HEK293 (cell line): ENCODE data around the gene ZNF668.

Source experiments
- ZNF596 ChIP-seq: fragments of 450-650 bp; IDR thresholded peaks from 2 replicates; pipeline ENCODE4 v1.5.0; 2018; ENCODE audit warnings: missing biosample characterization, mild to moderate bottlenecking, missing genetic modification characterization, moderate library complexity
- TF ChIP-seq, protein P1 (sequence below): fragments of 450-650 bp; formaldehyde crosslinking; IDR thresholded peaks from 2 replicates; pipeline ENCODE4 v1.5.1; 2016; ENCODE audit warnings: missing biosample characterization, missing genetic modification characterization

DNA sequence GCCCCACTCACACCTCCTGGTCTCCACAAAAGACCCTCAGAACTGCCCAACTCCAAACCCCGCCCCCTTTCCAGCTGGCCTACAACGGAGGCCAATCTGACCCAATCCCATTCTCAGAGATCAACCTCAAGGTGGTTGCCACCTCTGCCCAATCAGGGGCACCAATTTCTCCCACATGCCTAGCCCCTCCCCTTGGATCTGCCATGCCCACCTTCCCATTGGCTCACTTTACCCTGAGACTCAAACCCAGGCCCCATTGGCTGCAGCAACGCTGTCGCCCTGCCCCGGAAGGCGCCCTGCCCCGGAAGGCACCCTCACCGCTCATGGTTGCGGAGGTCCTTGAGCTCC lies 10.6 kb downstream of the ZNF668 start:
- TF ChIP-seq, protein P1, sequence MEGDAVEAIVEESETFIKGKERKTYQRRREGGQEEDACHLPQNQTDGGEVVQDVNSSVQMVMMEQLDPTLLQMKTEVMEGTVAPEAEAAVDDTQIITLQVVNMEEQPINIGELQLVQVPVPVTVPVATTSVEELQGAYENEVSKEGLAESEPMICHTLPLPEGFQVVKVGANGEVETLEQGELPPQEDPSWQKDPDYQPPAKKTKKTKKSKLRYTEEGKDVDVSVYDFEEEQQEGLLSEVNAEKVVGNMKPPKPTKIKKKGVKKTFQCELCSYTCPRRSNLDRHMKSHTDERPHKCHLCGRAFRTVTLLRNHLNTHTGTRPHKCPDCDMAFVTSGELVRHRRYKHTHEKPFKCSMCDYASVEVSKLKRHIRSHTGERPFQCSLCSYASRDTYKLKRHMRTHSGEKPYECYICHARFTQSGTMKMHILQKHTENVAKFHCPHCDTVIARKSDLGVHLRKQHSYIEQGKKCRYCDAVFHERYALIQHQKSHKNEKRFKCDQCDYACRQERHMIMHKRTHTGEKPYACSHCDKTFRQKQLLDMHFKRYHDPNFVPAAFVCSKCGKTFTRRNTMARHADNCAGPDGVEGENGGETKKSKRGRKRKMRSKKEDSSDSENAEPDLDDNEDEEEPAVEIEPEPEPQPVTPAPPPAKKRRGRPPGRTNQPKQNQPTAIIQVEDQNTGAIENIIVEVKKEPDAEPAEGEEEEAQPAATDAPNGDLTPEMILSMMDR (tag by site-specific recombination) = no peak
- no peak for TF ChIP-seq ZNF596 (tag by site-specific recombination)
